Chondrocyte (in vitro differentiated cells): ENCODE results near the gene COL6A1. TPM values are rescaled to one million over a fixed set of nuclear protein-coding genes. Genes with fewer than 3 reads are reported as not detected.

Source experiments
- DNase-seq: peaks from one replicate; pipeline ENCODE4 v3.0.0; 2021; ENCODE audit warnings: mixed read lengths, low spot score
- H3K27ac Mint-ChIP-seq: one replicate; pipeline ENCODE4 v1.8.0; 2021; ENCODE audit warnings: mild to moderate bottlenecking, moderate library complexity, mixed read lengths; ENCODE audit not compliant: unreplicated experiment
- H3K27me3 Mint-ChIP-seq: 2 replicates; pipeline ENCODE4 v1.8.0; 2021; ENCODE audit warnings: low read depth, mixed read lengths
- H3K36me3 Mint-ChIP-seq: 2 replicates; pipeline ENCODE4 v1.8.0; 2021; ENCODE audit warnings: low read depth, mixed read lengths
- H3K4me1 Mint-ChIP-seq: 2 replicates; pipeline ENCODE4 v1.8.0; 2021; ENCODE audit warnings: low read depth, mild to moderate bottlenecking, mixed read lengths
- H3K4me3 Mint-ChIP-seq: one replicate; pipeline ENCODE4 v1.8.0; 2021; ENCODE audit warnings: mild to moderate bottlenecking, moderate library complexity, mixed read lengths; ENCODE audit not compliant: unreplicated experiment
- H3K9me3 Mint-ChIP-seq: 2 replicates; pipeline ENCODE4 v1.8.0; 2021; ENCODE audit warnings: low read depth, mixed read lengths
- total RNA-seq: library from RNA; stranded (reverse); gene quantifications from 3 replicates; pipeline ENCODE4 v1.2.1, GENCODE V29; 2021
- TF ChIP-seq, protein P1 (sequence below): fragments of 200-600 bp; sonication (generic); IDR thresholded peaks from 2 replicates; pipeline ENCODE4 v1.5.0; 2021; ENCODE audit warnings: antibody characterized with exemption, mild to moderate bottlenecking, moderate library complexity

The COL6A1 gene
- total RNA-seq, 1 donor from 2014 or later: 1,052 TPM

DNA sequence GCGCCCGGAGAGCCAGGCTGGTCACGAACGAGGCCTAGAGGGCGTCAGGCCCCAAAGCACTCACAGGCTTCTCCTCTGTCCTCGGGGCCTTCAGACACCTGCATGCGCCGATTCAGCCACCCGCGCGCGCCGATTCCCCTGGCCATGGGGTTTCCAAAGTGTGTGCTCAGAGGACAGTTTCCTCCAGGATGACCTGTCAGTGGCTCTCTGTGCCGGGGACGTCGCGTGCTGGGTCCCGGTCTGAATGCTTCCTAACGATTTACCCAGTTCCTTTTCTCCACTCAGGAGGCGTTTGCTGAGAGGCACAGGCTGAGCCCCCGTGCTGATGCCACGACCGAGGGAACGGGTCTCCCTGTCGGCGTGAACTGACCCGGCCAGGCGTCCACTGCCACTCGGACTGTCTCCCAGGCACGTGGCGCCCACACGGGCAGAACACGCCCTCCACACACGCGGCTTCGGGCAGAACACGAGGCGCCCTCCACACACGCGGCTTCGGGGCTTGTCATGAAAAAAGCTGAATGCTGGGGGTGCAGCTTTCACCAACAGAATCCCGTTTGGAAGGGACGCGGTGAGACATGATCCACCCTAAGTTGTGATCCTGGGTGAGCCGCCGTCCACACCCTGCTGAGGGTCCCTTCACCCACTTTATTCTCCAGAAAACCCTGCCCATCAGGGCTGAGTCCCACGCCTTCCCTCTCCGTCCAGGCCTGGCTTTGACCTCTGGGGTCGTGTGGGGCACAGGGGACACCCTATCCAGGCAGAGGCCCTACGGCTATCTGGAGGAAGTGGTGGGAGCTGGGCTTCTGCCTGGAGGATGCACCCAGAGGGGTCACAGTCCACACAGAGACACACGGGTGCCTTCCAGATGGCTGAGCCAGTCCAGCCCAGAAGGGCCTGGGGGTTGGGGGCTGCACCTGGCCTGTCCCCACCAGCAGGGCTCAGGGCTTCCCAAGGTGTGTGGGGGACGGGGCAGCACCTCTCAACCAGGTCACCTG is 56.1 kb downstream of the COL6A1 start:
- Mint-ChIP-seq H3K27me3 (no peaks in the 10 kb centered on the region), H3K27ac (no peak overlapping the region), H3K4me1 (peaks cover 35% of the 10 kb centered on the region), H3K4me3 (no peak overlapping the region), H3K36me3 (no peaks in the 10 kb centered on the region), H3K9me3 (no peaks in the 10 kb centered on the region)
- peak; percentile 92 for DNase-seq
- TF ChIP-seq, protein P1, sequence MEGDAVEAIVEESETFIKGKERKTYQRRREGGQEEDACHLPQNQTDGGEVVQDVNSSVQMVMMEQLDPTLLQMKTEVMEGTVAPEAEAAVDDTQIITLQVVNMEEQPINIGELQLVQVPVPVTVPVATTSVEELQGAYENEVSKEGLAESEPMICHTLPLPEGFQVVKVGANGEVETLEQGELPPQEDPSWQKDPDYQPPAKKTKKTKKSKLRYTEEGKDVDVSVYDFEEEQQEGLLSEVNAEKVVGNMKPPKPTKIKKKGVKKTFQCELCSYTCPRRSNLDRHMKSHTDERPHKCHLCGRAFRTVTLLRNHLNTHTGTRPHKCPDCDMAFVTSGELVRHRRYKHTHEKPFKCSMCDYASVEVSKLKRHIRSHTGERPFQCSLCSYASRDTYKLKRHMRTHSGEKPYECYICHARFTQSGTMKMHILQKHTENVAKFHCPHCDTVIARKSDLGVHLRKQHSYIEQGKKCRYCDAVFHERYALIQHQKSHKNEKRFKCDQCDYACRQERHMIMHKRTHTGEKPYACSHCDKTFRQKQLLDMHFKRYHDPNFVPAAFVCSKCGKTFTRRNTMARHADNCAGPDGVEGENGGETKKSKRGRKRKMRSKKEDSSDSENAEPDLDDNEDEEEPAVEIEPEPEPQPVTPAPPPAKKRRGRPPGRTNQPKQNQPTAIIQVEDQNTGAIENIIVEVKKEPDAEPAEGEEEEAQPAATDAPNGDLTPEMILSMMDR: no peak

DNA sequence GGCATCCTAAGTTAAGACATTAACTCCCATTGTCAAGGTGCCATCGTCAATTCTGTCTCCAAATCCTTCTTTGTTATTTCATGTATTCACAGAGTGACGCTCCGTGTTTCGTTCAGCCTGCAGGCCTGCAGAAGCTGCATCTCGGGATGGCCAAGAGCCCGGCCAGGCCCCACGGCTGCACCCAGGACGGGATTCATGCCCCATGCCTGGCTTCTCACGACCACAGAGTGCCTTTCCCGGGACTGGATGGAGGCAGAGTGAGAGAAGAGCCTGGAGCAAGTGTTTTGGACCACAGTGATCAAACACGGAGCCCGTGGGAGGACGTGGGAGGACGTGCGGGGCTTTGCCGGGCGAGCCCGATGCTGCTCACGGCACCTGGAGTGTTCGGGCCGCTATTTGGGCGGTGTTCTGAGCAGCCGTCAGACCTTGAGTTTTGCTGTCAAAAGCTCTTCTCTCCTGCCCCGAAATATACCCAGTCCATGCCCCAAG is 56.8 kb downstream of the COL6A1 start:
- TF ChIP-seq, protein P1: no peak
- Mint-ChIP-seq H3K27ac (peak overlapping the region; percentile 96), H3K36me3 (no peaks in the 10 kb centered on the region), H3K9me3 (no peaks in the 10 kb centered on the region), H3K27me3 (no peaks in the 10 kb centered on the region), H3K4me3 (no peak overlapping the region), H3K4me1 (peaks cover 39% of the 10 kb centered on the region)
- no peak for DNase-seq

DNA sequence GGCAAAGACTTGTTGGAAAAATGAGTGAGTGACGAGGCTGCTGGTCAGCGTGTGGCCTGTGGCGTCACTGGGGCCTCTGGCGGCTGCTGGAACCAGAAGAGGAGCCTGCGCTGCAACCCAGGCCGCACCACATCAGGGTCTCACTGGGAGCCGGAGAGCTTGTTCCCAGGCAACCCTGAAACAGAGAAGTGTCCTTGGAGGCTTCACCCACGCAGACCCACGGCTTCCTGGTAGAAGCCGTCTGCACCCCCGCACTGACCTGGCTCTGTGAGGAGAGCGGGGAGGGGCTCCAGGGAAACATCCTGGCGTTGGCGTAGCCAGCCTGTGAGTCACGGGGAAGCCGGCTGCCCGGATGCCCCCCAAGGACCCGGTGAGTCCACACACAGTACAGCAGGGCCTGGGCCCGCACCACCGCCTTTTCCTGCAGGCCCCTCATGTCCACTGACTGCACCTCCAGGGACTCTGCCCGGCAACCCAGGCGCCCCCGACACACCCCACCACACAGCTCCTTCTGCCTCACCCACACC is 57.4 kb downstream of the COL6A1 start:
- DNase-seq: peak; percentile 95
- Mint-ChIP-seq H3K9me3 (no peaks in the 10 kb centered on the region), H3K27me3 (no peaks in the 10 kb centered on the region), H3K4me3 (no peak overlapping the region), H3K27ac (peak overlapping the region; percentile 96), H3K4me1 (peaks cover 39% of the 10 kb centered on the region), H3K36me3 (no peaks in the 10 kb centered on the region)
- TF ChIP-seq, protein P1: no peak

GRCh38 chr21:46039891-46040660 is 58.5 kb downstream of the COL6A1 start:
- Mint-ChIP-seq H3K27me3 (no peaks in the 10 kb centered on the region), H3K36me3 (no peaks in the 10 kb centered on the region), H3K27ac (no peak overlapping the region), H3K4me1 (peaks cover 48% of the 10 kb centered on the region), H3K9me3 (no peaks in the 10 kb centered on the region), H3K4me3 (no peak overlapping the region)
- TF ChIP-seq, protein P1: no peak
- DNase-seq: peak; percentile 91

GRCh38 chr21:46040707-46041106 is 59.1 kb downstream of the COL6A1 start:
- H3K9me3 Mint-ChIP-seq: no peaks in the 10 kb centered on the region
- H3K4me3 Mint-ChIP-seq: no peak overlapping the region
- peaks cover 54% of the 10 kb centered on the region for H3K4me1 Mint-ChIP-seq
- no peak for DNase-seq
- H3K36me3 Mint-ChIP-seq: no peaks in the 10 kb centered on the region
- TF ChIP-seq, protein P1: no peak
- H3K27ac Mint-ChIP-seq: no peak overlapping the region
- H3K27me3 Mint-ChIP-seq: no peaks in the 10 kb centered on the region
